K562 (cell line): Measurements from ENCODE around the gene ERG28. TPM values are rescaled to one million over a fixed set of nuclear protein-coding genes. Genes with fewer than 3 reads are reported as not detected.

Experiments used
- ATAC-seq: fragments of 200-7000 bp; cut with Tn5 transposase; 3 replicates; pipeline ENCODE4 v1.9.1; 2020; ENCODE audit warnings: moderate library complexity
- BruUV-seq: library from RNA; stranded (reverse); fragments of 400-500 nt; replicated peaks from 2 replicates; lab custom pipeline; 2021; lab: Mats Ljungman, UMichigan
- CTCF ChIA-PET: fragments of 300-600 bp; formaldehyde crosslinking; extraction: SDS; loops from one replicate; lab custom pipeline; 2021; ENCODE audit warnings: low intra/inter-chr PET ratio; lab: Yijun Ruan, JAX
- POLR2A ChIA-PET: fragments of 300-600, 350-650 bp; sonication (Branson Sonifier 250); formaldehyde crosslinking; extraction: SDS; loops from one replicate; lab custom pipeline; 2021; ENCODE audit warnings: antibody characterized with exemption, inconsistent platforms; lab: Yijun Ruan, JAX
- DNase-seq, 4 experiments: peaks; one replicate each; pipeline versions ENCODE4 v3.0.0 to v3.0.0-alpha.2; 2011 to 2018; ENCODE audit warnings: low spot score in 3 of 4, mixed read lengths in 3 of 4; ENCODE audit errors: extremely low read depth in 1 of 4
- FAIRE-seq: peaks from 2 replicates; lab custom pipeline; 2011; peaks lifted over from hg19 to GRCh38; lab: Jason Lieb, UNC
- H2AFZ ChIP-seq: 2 replicates; pipeline ENCODE4 v1.6.0; 2011; ENCODE audit warnings: low read depth, low read length, control low read depth, inconsistent platforms
- H3K27ac ChIP-seq: fragments of 200-600 bp; 3 replicates; pipeline ENCODE4 v1.8.0; 2011; ENCODE audit warnings: low read depth, mild to moderate bottlenecking, control low read depth, inconsistent platforms, low read length, moderate library complexity, mixed read lengths; ENCODE audit errors: extremely low read depth
- H3K27me3 ChIP-seq, 2 experiments: fragments of 300-600 bp in 1 of 2; 2 replicates in 1 of 2; 3 replicates in 1 of 2; pipeline versions ENCODE4 v1.6.0 to v1.8.0; 2011; ENCODE audit warnings: inconsistent platforms in 2 of 2, low read length in 2 of 2, mild to moderate bottlenecking in 1 of 2, mixed read lengths in 1 of 2, moderate library complexity in 1 of 2; ENCODE audit not compliant: control insufficient read depth in 2 of 2, insufficient read depth in 2 of 2
- H3K36me3 ChIP-seq: fragments of 300-600 bp; 3 replicates; pipeline ENCODE4 v1.8.0; 2011; ENCODE audit warnings: mild to moderate bottlenecking, low read length, inconsistent platforms; ENCODE audit not compliant: control insufficient read depth, insufficient read depth
- H3K4me1 ChIP-seq, 2 experiments: fragments of 200-600 bp in 1 of 2; replicated peaks in 1 of 2; 2 replicates in 1 of 2; 3 replicates in 1 of 2; pipeline versions ENCODE4 v1.5.1 to v1.8.0; 2011; ENCODE audit warnings: inconsistent platforms in 2 of 2, low read length in 2 of 2, mild to moderate bottlenecking in 1 of 2, mixed read lengths in 1 of 2, moderate library complexity in 1 of 2; ENCODE audit not compliant: control insufficient read depth in 2 of 2, insufficient read depth in 2 of 2
- H3K4me2 ChIP-seq: 2 replicates; pipeline ENCODE4 v1.6.1; 2011; ENCODE audit warnings: low read length, control low read depth, inconsistent platforms, mixed read lengths; ENCODE audit not compliant: insufficient read depth
- H3K4me3 ChIP-seq: fragments of 200-600 bp; sonication (generic), shearing (Covaris generic); 2 replicates; pipeline ENCODE4 v1.5.1; 2016; ENCODE audit warnings: control low read depth, inconsistent platforms
- H3K79me2 ChIP-seq: fragments of 200-600 bp; 3 replicates; pipeline ENCODE4 v1.8.0; 2011; ENCODE audit warnings: low read length, inconsistent platforms; ENCODE audit not compliant: control insufficient read depth, insufficient read depth
- H3K9ac ChIP-seq, 2 experiments: 2 replicates each; pipeline versions ENCODE4 v1.6.0 to v1.6.1; 2011; ENCODE audit warnings: low read depth in 2 of 2, low read length in 2 of 2, control low read depth in 1 of 2, inconsistent platforms in 1 of 2, mild to moderate bottlenecking in 1 of 2, mixed read lengths in 1 of 2; ENCODE audit not compliant: insufficient read depth in 1 of 2
- H3K9me1 ChIP-seq: one replicate; pipeline ENCODE4 v1.6.0; 2011; ENCODE audit warnings: inconsistent platforms, mild to moderate bottlenecking, low read length, moderate library complexity; ENCODE audit not compliant: control insufficient read depth, insufficient read depth
- H3K9me3 ChIP-seq: replicated peaks from 2 replicates; pipeline ENCODE4 v1.5.1; 2011; ENCODE audit warnings: low read depth, low read length, inconsistent platforms; ENCODE audit not compliant: control insufficient read depth, insufficient read depth
- H4K20me1 ChIP-seq: replicated peaks from 2 replicates; pipeline ENCODE4 v1.6.1; 2011; ENCODE audit warnings: low read length, inconsistent platforms, mixed read lengths; ENCODE audit not compliant: control insufficient read depth, insufficient read depth
- CREBBP ChIP-seq: IDR thresholded peaks from one replicate; pipeline ENCODE4 v1.6.1; 2012; ENCODE audit warnings: low read depth, mild to moderate bottlenecking, control low read depth, inconsistent platforms, low read length
- CREM ChIP-seq: IDR thresholded peaks from 2 replicates; pipeline ENCODE4 v1.6.1; 2014; ENCODE audit warnings: antibody characterized with exemption, low read depth
- DNMT1 ChIP-seq: fragments of 450-650 bp; IDR thresholded peaks from 2 replicates; pipeline ENCODE4 v1.6.1; 2016; ENCODE audit warnings: antibody characterized with exemption, mild to moderate bottlenecking
- ETS1 ChIP-seq: conservative IDR thresholded peaks from 2 replicates; pipeline ENCODE4 v1.6.1; 2011; ENCODE audit warnings: low read depth, mild to moderate bottlenecking, low read length; ENCODE audit not compliant: control insufficient read depth
- GTF2B ChIP-seq: IDR thresholded peaks from 2 replicates; pipeline ENCODE4 v1.6.1; 2011; ENCODE audit not compliant: insufficient read length; ENCODE audit errors: extremely low read depth
- HLTF ChIP-seq: fragments of 450-650 bp; IDR thresholded peaks from 2 replicates; pipeline ENCODE4 v1.6.1; 2016
- NCOA2 ChIP-seq, 2 experiments: fragments of 450-650 bp; IDR thresholded peaks; 2 replicates each; pipeline ENCODE4 v1.6.1; 2018; ENCODE audit warnings: mild to moderate bottlenecking in 2 of 2, moderate library complexity in 1 of 2; ENCODE audit not compliant: partially characterized antibody in 2 of 2
- NFYB ChIP-seq: IDR thresholded peaks from 2 replicates; pipeline ENCODE4 v1.6.1; 2011; ENCODE audit warnings: mild to moderate bottlenecking, moderate library complexity; ENCODE audit not compliant: insufficient read length; ENCODE audit errors: extremely low read depth
- SMARCA4 ChIP-seq: fragments of 450-650 bp; IDR thresholded peaks from 2 replicates; pipeline ENCODE4 v1.6.1; 2016
- SMARCB1 ChIP-seq: IDR thresholded peaks from 2 replicates; pipeline ENCODE4 v1.6.1; 2011; ENCODE audit warnings: improper control_type of control experiment, low read depth; ENCODE audit not compliant: insufficient read length
- TAF15 ChIP-seq: fragments of 200-400 bp; formaldehyde crosslinking; IDR thresholded peaks from 2 replicates; pipeline ENCODE4 v1.6.1; 2017; ENCODE audit warnings: mild to moderate bottlenecking, low read depth, low read length, moderate library complexity
- THRA ChIP-seq: fragments of 450-650 bp; IDR thresholded peaks from 2 replicates; pipeline ENCODE4 v1.6.1; 2017; ENCODE audit warnings: mild to moderate bottlenecking, moderate library complexity
- U2AF1 ChIP-seq: fragments of 200-400 bp; formaldehyde crosslinking; optimal IDR thresholded peaks from 2 replicates; pipeline ENCODE3; 2017; ENCODE audit warnings: mild to moderate bottlenecking, low read depth, low read length, moderate library complexity
- ZNF511 ChIP-seq: sonication (generic); formaldehyde crosslinking; IDR thresholded peaks from 2 replicates; pipeline ENCODE4 v1.8.0; 2022; ENCODE audit warnings: mild to moderate bottlenecking, missing genetic modification reagents
- ZNF79 ChIP-seq: fragments of 250-450 bp; sonication (Bioruptor Pico); IDR thresholded peaks from 2 replicates; pipeline ENCODE4 v1.4.0; 2020; ENCODE audit warnings: low read depth, mild to moderate bottlenecking, moderate library complexity
- WGBS: fragments of 100-300 bp; shearing (Covaris generic); methylation state at CpG from one replicate; pipeline ENCODE4 v1.1.6; 2016; ENCODE audit warnings: low coverage, mixed read lengths; ENCODE audit not compliant: insufficient coverage; ENCODE audit errors: missing lambda C conversion rate; 5-methylcytosine and 5-hydroxymethylcytosine counted together
- in situ Hi-C: fragments of 300-500 bp; cut with MboI; formaldehyde crosslinking; loops from 4 replicates; pipeline ENCODE4 v1.15.0; 2018; ENCODE audit warnings: inconsistent platforms, mixed read lengths
- intact Hi-C: fragments of 100-400 bp; cut with micrococcal nuclease; formaldehyde crosslinking; loops from 2 replicates; pipeline ENCODE4 v1.14.2; 2022
- polyA plus RNA-seq, 8 experiments: library from polyadenylated mRNA; depleted of rRNA in 4 of 8; stranded (reverse) in 5 of 8; unstranded in 3 of 8; fragments of >200 nt; fragmentation: Nextera tagmentation in 2 of 8; fragmentation: Illumina TruSeq in 1 of 8; extraction: Ambion mirVana in 2 of 8; extraction: Trizol in 1 of 8; gene quantifications; 2 replicates each; pipeline versions ENCODE4 v1.2.1 to v1.2.3, GENCODE V29; 2011 to 2014; ENCODE audit warnings: inconsistent platforms in 1 of 8, missing spikeins in 1 of 8
- total RNA-seq, 7 experiments: library from RNA; depleted of rRNA in 6 of 7; stranded (reverse); fragments of >200 nt in 6 of 7; fragmentation: Illumina TruSeq in 2 of 7; extraction: Trizol in 2 of 7; gene quantifications; 2 replicates each; pipeline versions ENCODE4 v1.2.1 to v1.2.3, GENCODE V29; 2011 to 2021; ENCODE audit warnings: low replicate concordance in 1 of 7
- TF ChIP-seq, protein P1 (sequence below): IDR thresholded peaks from 2 replicates; pipeline ENCODE4 v1.6.1; 2016; ENCODE audit warnings: missing genetic modification characterization, missing compliant biosample characterization
- TF ChIP-seq, protein P2 (sequence below): fragments of 450-650 bp; formaldehyde crosslinking; IDR thresholded peaks from 2 replicates; pipeline ENCODE4 v1.4.0; 2022; ENCODE audit warnings: missing genetic modification characterization

Gene ERG28
- total and polyA plus RNA-seq, 9 of the 15 experiments (the other 6 are each of a cell fraction or from before 2014, with no cell fraction given), result 3.1 to 34.2 (median 14.2) TPM

- POLR2A ChIA-PET, result no interaction called here
- in situ Hi-C loops, result loop anchor here (25.0 kb wide), 1 partner anchor 520 kb away; the partner anchor contains the start of gene NEK9
- no peak for TF ChIP-seq NCOA2 (IDR thresholded peaks at IDR 0.05; ENCODE audit: partially characterized antibody in 2 of 2)
- no peak for TF ChIP-seq SMARCA4
- no peak for TF ChIP-seq THRA
- no peak for TF ChIP-seq CREBBP
- TF ChIP-seq GTF2B, result no peak
- TF ChIP-seq NFYB, result no peak
- no peak for TF ChIP-seq ETS1
- TF ChIP-seq TAF15, result no peak
- TF ChIP-seq, protein P1, sequence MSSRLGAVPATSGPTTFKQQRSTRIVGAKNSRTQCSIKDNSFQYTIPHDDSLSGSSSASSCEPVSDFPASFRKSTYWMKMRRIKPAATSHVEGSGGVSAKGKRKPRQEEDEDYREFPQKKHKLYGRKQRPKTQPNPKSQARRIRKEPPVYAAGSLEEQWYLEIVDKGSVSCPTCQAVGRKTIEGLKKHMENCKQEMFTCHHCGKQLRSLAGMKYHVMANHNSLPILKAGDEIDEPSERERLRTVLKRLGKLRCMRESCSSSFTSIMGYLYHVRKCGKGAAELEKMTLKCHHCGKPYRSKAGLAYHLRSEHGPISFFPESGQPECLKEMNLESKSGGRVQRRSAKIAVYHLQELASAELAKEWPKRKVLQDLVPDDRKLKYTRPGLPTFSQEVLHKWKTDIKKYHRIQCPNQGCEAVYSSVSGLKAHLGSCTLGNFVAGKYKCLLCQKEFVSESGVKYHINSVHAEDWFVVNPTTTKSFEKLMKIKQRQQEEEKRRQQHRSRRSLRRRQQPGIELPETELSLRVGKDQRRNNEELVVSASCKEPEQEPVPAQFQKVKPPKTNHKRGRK, result no peak
- no peak for TF ChIP-seq CREM
- no peak for TF ChIP-seq SMARCB1
- no peak for TF ChIP-seq DNMT1
- no peak for TF ChIP-seq ZNF511 (CRISPR knock-in tag)
- TF ChIP-seq, protein P2, sequence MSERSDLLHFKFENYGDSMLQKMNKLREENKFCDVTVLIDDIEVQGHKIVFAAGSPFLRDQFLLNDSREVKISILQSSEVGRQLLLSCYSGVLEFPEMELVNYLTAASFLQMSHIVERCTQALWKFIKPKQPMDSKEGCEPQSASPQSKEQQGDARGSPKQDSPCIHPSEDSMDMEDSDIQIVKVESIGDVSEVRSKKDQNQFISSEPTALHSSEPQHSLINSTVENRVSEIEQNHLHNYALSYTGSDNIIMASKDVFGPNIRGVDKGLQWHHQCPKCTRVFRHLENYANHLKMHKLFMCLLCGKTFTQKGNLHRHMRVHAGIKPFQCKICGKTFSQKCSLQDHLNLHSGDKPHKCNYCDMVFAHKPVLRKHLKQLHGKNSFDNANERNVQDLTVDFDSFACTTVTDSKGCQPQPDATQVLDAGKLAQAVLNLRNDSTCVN (CRISPR knock-in tag), result no peak
- TF ChIP-seq ZNF79 (CRISPR knock-in tag), result no peak
- no peak for TF ChIP-seq HLTF
- TF ChIP-seq U2AF1, result no peak
Measured at GRCh38 chr14:75657331-75657730, 3.3 kb downstream of the ERG28 start.

More at GRCh38 chr14:75657331-75657730, 3.3 kb downstream of the ERG28 start:
- Histone ChIP-seq H4K20me1 (no peaks in the 10 kb centered on the region), H3K27me3 (no peaks in the 10 kb centered on the region), H3K27ac (no peak overlapping the region), H3K4me1 (peaks cover 0 to 4% of the 10 kb centered on the region in 2 experiments; a peak in 3 of 5 replicates), H3K4me2 (no peak overlapping the region), H2AFZ (no peak overlapping the region), H3K9me3 (no peaks in the 10 kb centered on the region), H3K79me2 (peaks cover 25% of the 10 kb centered on the region), H3K9me1 (no peaks in the 10 kb centered on the region), H3K4me3 (no peak overlapping the region), H3K9ac (no peak overlapping the region), H3K36me3 (peaks cover 34% of the 10 kb centered on the region; the same call in 2 of the 3 replicates)
- CTCF ChIA-PET, result no interaction called here
- DNase-seq, result no peak
- WGBS, result 63% methylated on average over 4 of the region's 4 CpGs
- ATAC-seq, result no peak
- intact Hi-C loops, result loop anchor here (10.0 kb wide), 1 partner anchor 353 kb away; no protein-coding TSS in a partner anchor
- BruUV-seq, result no TSS peak
- FAIRE-seq, result no peak
